ENCODE results near the gene ZMYND19. TPM values are rescaled to one million over a fixed set of nuclear protein-coding genes. Genes with fewer than 3 reads are reported as not detected.
A peak's percentile ranks its signal among the peaks of the same experiment; 100 is the strongest.
"Not testable (repeated sequence)": the region's sequence is repeated elsewhere in the genome, so short reads cannot be mapped to it uniquely, and the experiment has no call there.

ZMYND19 gene
- total RNA-seq, 1 donor from 2014 or later: 31.4 TPM

DNA sequence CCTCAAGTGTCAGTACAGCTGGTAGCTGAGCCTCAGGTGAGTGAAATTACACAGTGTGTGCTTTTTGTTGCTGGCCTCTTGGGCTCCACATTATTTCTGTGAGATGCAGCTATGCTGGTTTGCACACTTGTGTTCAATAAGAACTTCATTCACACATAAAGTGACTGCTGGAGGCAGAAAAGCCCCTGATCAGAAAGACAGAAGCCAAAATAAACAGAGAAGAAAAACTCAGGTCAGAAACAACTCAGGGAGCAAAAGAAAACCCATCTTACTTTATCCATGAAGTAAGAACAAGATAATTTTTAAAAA lies 55.2 kb downstream of the ZMYND19 start:
- H3K4me1 Mint-ChIP-seq (ENCODE audit: unreplicated experiment): peaks cover 7% of the 10 kb centered on the region
- no peaks in the 10 kb centered on the region for H3K9me3 Mint-ChIP-seq (ENCODE audit: unreplicated experiment)
- no peaks in the 10 kb centered on the region for H3K27me3 Mint-ChIP-seq (ENCODE audit: unreplicated experiment)
- H3K4me3 Mint-ChIP-seq (ENCODE audit: unreplicated experiment): no peak overlapping the region
- DNase-seq (ENCODE audit: extremely low spot score, unreplicated experiment): no peak
- peak overlapping the region; percentile 36 for H3K27ac Mint-ChIP-seq (ENCODE audit: unreplicated experiment)
- H3K36me3 Mint-ChIP-seq (ENCODE audit: unreplicated experiment): peaks cover 9% of the 10 kb centered on the region
- TF ChIP-seq, protein P1, sequence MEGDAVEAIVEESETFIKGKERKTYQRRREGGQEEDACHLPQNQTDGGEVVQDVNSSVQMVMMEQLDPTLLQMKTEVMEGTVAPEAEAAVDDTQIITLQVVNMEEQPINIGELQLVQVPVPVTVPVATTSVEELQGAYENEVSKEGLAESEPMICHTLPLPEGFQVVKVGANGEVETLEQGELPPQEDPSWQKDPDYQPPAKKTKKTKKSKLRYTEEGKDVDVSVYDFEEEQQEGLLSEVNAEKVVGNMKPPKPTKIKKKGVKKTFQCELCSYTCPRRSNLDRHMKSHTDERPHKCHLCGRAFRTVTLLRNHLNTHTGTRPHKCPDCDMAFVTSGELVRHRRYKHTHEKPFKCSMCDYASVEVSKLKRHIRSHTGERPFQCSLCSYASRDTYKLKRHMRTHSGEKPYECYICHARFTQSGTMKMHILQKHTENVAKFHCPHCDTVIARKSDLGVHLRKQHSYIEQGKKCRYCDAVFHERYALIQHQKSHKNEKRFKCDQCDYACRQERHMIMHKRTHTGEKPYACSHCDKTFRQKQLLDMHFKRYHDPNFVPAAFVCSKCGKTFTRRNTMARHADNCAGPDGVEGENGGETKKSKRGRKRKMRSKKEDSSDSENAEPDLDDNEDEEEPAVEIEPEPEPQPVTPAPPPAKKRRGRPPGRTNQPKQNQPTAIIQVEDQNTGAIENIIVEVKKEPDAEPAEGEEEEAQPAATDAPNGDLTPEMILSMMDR (IDR thresholded peaks at IDR 0.05): no peak

- TF ChIP-seq, protein P1 (IDR thresholded peaks at IDR 0.05): peak; percentile 69
- no peak for DNase-seq (ENCODE audit: extremely low spot score, unreplicated experiment)
- Mint-ChIP-seq H3K9me3 (ENCODE audit: unreplicated experiment) (no peaks in the 10 kb centered on the region), H3K4me3 (ENCODE audit: unreplicated experiment) (no peak overlapping the region), H3K36me3 (ENCODE audit: unreplicated experiment) (peaks cover 9% of the 10 kb centered on the region), H3K27me3 (ENCODE audit: unreplicated experiment) (no peaks in the 10 kb centered on the region), H3K4me1 (ENCODE audit: unreplicated experiment) (peaks cover 7% of the 10 kb centered on the region), H3K27ac (ENCODE audit: unreplicated experiment) (peak overlapping the region; percentile 36)
These were observed 55.8 kb downstream of the ZMYND19 start for GRCh38 chr9:137534256-137535119.

DNA sequence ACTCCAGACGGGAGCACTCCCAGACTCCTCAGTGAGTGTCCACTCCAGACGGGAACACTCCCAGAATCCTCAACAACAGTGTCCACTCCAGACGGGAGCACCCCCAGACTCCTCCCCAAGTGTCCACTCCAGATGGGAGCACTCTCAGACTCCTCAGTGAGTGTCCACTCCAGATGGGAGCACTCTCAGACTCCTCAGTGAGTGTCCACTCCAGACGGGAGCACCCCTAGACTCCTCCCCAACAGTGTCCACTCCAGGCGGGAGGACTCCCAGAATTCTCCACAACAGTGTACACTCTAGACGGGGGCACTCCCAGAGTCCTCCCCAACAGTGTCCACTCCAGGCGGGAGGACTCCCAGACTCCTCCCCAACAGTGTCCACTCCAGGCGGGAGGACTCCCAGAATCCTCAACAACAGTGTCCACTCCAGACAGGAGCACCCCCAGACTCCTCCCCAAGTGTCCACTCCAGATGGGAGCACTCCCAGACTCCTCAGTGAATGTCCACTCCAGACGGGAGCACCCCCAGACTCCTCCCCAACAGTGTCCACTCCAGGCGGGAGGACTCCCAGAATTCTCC lies 57.3 kb downstream of the ZMYND19 start:
- not testable (repeated sequence) for H3K4me1 Mint-ChIP-seq (ENCODE audit: unreplicated experiment); H3K9me3 Mint-ChIP-seq (ENCODE audit: unreplicated experiment); H3K4me3 Mint-ChIP-seq (ENCODE audit: unreplicated experiment); H3K36me3 Mint-ChIP-seq (ENCODE audit: unreplicated experiment); DNase-seq (ENCODE audit: extremely low spot score, unreplicated experiment); H3K27me3 Mint-ChIP-seq (ENCODE audit: unreplicated experiment); H3K27ac Mint-ChIP-seq (ENCODE audit: unreplicated experiment)

Other genes with a start within 250 kb of the ZMYND19 start
- gene EXD3, start 167.3 kb downstream of the ZMYND19 start, total RNA-seq: 20.0 and 21.5 TPM in 2 replicates
- 1.0 and 1.5 TPM in 2 replicates for gene NOXA1, start 167.1 kb downstream of the ZMYND19 start, total RNA-seq
- gene ENTPD8, start 149.2 kb downstream of the ZMYND19 start, total RNA-seq: 0.16 and 0.24 TPM in 2 replicates
- 93.1 and 103 TPM in 2 replicates for gene NSMF, start 131.2 kb downstream of the ZMYND19 start, total RNA-seq
- 7.1 and 7.2 TPM in 2 replicates for gene PNPLA7, start 40.1 kb downstream of the ZMYND19 start, total RNA-seq
- gene MRPL41, start 38.6 kb downstream of the ZMYND19 start, total RNA-seq: 51.9 and 53.8 TPM in 2 replicates
- gene DPH7, start 11.6 kb downstream of the ZMYND19 start, total RNA-seq: 37.3 and 39.5 TPM in 2 replicates
- 28.7 and 30.2 TPM in 2 replicates for gene ARRDC1, start 15.2 kb upstream of the ZMYND19 start, total RNA-seq
- gene EHMT1, start 28.5 kb upstream of the ZMYND19 start, total RNA-seq: 88.6 and 93.3 TPM in 2 replicates